Stimulated activated naive CD8-positive, alpha-beta T cell treated with anti-CD3 and anti-CD28 coated beads, Interleukin-15, amount 100 ng/mL, for 72 hours (primary cell): ENCODE measurements around the gene ORMDL1.

Source experiments
- ATAC-seq: fragments of 150-1000 bp; cut with Tn5 transposase; 2 replicates; pipeline ENCODE4 v1.10.0; 2021; ENCODE audit warnings: mild to moderate bottlenecking, moderate library complexity
- DNase-seq, 2 donors: peaks; one replicate each; pipeline ENCODE4 v3.0.0; 2021 to 2022
- H3K27ac Mint-ChIP-seq, 2 donors: one replicate each; pipeline ENCODE4 v1.8.0; 2022; ENCODE audit warnings: mild to moderate bottlenecking in 2 of 2, mixed read lengths in 2 of 2, moderate library complexity in 2 of 2
- H3K27me3 Mint-ChIP-seq: one replicate; pipeline ENCODE4 v1.8.0; 2022; ENCODE audit warnings: mixed read lengths
- H3K4me1 Mint-ChIP-seq: one replicate; pipeline ENCODE4 v1.8.0; 2022; ENCODE audit warnings: mild to moderate bottlenecking, mixed read lengths
- H3K4me3 Mint-ChIP-seq, 2 donors: one replicate each; pipeline ENCODE4 v1.8.0; 2022; ENCODE audit warnings: mild to moderate bottlenecking in 2 of 2, mixed read lengths in 2 of 2, moderate library complexity in 1 of 2
- H3K9me3 Mint-ChIP-seq, 2 donors: one replicate each; pipeline ENCODE4 v1.8.0; 2022; ENCODE audit warnings: mixed read lengths in 2 of 2

ORMDL1 gene

DNA sequence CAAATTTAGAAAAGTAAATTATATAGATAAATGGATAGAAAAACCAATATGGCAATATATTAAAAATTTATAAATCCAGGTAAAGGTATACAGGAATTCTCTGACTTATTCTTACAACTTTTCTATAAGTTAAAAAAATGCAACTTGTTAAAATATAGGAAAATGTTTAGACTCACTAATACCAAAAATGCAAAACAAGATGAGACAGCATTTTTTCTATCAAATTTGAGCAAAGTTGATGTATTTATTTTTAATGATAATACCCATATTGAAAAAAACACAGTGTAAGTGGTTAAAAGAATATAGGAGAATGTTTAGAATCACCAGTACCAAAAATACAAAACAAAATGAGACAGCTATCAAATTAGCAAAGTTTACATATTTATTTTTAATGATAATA, 57.3 kb downstream of the ORMDL1 start:
- ATAC-seq = no peak
- no peak for DNase-seq
- H3K4me1 Mint-ChIP-seq = peaks cover 11% of the 10 kb centered on the region
- H3K27me3 Mint-ChIP-seq = no peaks in the 10 kb centered on the region
- no peak overlapping the region for H3K4me3 Mint-ChIP-seq
- no peak overlapping the region for H3K27ac Mint-ChIP-seq
- H3K9me3 Mint-ChIP-seq = no peaks in the 10 kb centered on the region

- Mint-ChIP-seq H3K4me3 (no peak overlapping the region), H3K4me1 (peaks cover 11% of the 10 kb centered on the region), H3K9me3 (no peaks in the 10 kb centered on the region), H3K27ac (no peak overlapping the region), H3K27me3 (no peaks in the 10 kb centered on the region)
- ATAC-seq (no peak), DNase-seq (no peak)
Measured at GRCh38 chr2:189726271-189726670, 57.9 kb downstream of the ORMDL1 start.

GRCh38 chr2:189723192-189723591, 60.9 kb downstream of the ORMDL1 start:
- Mint-ChIP-seq H3K27ac (no peak overlapping the region), H3K4me3 (no peak overlapping the region), H3K27me3 (no peaks in the 10 kb centered on the region), H3K9me3 (no peaks in the 10 kb centered on the region), H3K4me1 (peaks cover 11% of the 10 kb centered on the region)
- DNase-seq (no peak), ATAC-seq (peak; percentile 52)
